GM21381 (cell line): ENCODE results near the gene ANO2.

Source experiments
- ATAC-seq: cut with Tn5 transposase; IDR thresholded peaks from one replicate; pipeline ENCODE4 v1.9.1; 2021; ENCODE audit warnings: mild to moderate bottlenecking, moderate library complexity; ENCODE audit not compliant: unreplicated experiment

The ANO2 gene

DNA sequence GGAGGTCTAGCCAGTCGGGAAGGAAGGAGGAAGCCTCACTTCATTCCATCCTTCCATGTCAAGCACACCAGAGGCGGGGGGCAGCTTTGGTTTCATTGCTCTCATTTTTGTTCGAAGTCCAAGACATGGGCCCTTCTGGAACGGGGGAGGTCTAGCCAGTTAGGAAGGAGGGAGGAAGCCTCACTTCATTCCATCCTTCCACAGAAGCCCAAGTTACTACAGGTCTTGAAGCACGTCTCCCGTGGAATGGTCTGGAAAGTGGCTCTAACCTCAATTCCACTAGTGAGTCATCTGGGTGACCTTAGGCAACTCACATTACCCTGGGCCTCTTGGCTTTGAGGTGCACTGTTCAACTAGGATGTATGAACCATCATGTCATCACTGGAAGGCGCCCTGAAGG, 356.9 kb downstream of the ANO2 start:
- no peak for ATAC-seq

DNA sequence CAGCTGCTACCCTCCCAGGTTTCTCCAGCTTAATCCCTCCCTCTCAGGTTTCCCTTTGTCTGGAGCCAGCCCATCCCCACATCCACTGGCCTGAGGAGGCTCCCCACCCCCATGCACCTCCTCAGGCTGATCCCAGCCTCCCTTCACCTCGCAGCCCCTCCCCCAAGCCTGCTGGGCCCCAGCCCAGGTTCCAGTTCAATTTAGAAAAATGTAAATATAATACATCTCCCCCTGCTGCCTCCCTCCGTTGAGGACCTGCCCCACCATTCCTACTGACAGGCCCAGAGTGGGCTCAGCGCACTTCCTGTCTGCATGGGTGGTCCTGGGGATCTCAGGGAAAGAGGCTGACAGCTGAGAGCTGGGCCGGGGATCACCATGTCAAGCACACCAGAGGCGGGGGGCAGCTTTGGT, 357.3 kb downstream of the ANO2 start:
- ATAC-seq, result no peak

DNA sequence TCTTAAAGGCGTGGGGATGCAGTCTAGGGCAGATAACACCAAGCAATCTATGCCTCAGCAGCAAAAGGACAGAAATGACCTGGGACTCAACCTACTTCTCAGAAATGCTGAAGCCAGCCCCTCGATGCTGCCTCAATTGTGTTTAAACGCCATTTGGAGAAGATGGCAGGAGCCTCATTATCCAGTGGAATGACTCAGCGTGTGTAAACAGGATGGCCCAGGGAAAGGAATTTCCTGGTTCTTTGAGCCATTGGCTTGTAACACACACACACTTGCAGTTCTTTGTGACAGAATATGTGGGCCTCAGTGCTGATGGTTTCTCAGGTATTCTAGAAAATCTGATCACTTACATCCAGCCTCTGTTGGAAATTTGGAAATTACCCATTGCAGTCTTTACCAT, 358.9 kb downstream of the ANO2 start:
- ATAC-seq, result no peak

DNA sequence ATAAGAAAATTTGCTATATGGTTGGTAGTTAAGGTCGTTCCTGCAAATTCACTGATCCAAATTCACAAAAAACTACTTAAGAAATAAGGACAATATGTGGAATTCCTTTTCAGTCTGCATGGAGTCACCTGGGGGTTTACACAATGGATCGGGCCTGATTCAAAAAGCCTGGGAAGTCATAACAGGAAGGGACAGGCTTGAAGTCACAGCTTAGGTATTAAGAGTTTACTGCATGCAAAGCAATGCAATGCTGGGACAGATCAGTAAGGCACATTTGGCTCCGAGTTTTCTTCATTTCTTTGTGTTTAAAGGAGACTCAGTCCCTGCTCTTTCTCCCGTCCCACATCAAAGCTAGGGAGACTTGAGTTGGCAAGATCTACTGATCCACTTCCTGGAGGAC, 359.9 kb downstream of the ANO2 start:
- ATAC-seq, result no peak

DNA sequence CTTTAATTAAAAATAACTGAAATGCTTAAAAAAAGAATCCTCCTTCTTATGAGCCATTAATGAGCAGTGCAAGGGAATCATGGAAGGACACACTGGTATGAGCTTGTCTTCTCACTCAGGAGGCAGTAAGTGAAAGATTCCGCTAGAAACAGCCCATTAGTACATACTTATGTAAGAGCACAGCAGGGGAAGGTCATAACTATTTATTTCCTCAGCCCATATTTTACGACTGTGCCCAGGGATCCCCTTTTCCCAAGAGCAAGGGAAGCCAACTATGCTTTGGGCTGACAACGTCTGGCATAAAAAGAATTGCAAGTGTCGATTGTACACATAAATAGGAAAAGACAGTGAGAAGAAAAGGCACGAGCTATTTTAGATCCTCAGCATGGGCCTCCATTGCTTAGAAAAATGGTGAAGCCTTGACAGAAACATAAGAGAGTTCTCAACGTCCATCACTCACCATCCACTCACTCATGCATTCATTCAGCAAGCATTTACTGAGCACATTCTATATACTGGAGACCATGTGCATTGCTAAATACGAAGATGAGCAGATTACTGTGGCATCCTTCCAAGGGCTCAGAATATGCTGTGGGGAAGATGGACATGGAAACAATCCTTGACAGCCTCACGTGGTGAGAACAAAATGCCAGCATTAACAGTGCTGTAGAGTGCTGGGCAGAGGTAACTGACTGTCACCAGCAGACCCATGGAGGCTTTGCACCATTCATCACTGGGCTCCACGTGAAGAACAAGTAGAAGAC, 360.5 kb downstream of the ANO2 start:
- ATAC-seq, result no peak

DNA sequence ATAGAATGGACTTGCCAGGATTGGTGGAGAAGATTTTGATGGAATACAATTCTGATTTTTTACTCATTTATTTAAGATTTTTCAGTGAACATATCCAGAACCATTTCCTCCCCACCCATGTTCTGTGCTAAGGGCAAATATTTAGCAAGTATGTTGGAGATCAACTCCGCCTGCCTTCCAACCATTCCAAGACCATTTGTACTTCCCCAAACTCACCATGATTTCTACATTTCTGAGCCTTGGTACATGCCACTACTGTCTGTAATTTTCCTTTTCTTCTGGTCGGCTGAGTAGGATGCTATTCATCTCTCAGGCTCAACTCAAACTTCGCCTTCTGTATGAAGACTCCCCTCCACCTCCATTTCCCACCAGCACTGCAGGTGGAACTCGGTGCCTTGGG, 362.5 kb downstream of the ANO2 start:
- no peak for ATAC-seq

DNA sequence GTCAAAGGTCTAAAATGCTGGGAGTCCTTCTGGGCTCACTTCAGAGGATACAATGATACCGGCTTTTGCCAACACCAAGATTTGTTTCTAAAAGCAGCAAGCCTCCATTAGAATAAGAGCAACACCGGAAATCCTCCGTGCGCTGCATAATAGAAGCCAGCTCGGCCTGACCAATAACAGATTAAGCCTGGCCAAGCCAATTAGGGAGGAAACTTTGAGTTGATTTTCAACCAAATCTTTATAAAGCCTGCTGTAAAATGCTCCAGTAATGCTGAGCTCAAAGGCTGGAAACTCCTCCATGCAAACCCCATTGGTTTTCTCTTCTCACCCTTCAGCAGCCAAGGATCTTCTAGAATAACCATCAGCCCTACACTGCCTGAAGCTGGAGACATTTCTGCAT, 363.0 kb downstream of the ANO2 start:
- ATAC-seq, result no peak

DNA sequence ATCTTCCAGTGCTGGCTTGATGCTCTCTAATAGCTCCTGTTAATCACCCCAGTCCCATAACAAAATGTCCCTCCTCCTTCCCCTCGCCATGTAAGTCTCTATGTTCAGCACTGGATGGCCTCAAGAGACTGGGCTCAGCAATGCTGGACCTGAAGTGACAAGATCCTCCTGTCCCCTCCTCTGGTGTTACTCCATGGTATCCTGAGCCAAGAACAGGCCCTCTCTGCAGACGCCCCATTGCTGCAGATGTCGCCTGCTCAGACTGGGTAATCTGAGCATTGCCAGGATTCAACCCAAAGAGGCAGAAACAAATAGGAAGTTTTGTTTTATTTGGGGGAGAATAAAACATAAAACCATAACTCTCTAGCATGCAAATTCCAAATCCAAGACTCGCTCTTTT, 363.4 kb downstream of the ANO2 start:
- ATAC-seq, result no peak

DNA sequence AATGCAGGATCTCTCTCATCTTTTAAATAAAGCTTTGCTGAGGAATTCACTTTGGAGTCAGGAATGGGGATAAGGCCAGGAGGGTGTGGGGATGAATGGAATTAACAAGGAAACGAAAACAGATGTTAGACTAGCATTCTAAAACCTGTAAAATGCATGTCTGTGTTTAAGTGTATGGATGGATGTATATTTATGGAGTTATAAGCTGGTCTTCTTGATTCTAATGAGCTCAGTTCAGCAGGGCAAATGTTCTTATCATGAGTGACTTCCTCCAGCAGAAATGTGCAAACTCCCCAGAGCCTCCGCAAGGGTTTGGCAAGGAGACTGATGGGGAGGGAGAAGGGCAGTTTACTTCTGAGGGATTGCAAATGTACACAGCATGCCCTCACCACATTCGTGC, 364.0 kb downstream of the ANO2 start:
- no peak for ATAC-seq

DNA sequence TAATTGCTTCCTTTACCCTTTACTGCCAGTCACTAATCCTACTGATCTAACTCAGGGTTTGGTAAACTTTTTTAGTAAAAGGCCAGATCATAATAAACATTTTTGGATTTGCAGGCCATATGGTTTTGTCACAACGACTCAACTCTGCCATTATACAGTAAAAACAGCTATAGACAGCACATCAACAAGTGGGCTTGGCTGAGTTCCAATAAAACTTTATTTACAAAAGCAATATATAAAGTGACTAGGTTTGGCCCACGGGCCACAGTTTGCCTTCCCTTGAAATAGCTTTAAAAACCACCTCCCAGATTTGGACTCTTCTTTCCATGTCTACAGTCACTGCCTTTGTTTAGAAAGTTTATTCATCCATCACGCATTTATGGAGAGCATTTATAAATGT, 366.3 kb downstream of the ANO2 start:
- ATAC-seq, result no peak

DNA sequence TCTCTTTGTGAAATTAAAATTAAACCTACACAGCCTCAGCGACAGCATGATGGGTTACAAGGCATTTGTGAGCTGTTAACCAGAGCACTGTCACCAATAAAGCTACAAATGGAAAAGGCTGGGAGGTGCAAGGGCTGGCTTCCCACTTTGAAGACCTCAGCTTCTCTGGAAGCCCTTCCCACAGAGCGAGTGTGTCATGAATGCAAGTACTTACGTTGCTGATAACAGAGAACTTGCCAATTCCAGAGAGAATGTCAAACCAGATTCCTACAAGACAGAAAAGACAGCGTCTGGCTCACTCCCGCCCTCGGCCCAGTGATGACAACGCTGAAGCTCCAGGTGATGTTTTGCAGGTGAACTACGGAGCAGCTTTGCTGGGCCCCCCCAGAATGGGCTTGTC, 367.3 kb downstream of the ANO2 start:
- no peak for ATAC-seq

DNA sequence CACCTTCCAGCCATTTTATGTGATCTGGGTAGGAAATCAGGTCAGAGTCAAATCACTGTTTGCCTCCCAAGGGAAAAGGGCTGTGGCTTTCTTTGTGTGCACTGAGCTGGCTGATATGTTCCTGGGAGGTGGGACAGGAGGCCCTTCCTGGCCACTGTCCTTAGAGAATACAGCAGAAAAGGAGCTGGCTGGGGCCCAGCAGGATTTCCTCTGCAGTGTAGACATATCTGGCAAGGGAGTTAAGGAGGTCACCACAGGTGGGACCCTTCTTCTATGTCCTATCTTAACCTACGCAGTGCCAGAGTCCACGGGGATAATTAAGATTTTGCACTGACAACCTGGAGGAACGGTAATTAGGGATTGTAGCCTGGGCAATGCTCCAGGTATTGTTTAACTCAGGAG, 367.8 kb downstream of the ANO2 start:
- ATAC-seq, result no peak

DNA sequence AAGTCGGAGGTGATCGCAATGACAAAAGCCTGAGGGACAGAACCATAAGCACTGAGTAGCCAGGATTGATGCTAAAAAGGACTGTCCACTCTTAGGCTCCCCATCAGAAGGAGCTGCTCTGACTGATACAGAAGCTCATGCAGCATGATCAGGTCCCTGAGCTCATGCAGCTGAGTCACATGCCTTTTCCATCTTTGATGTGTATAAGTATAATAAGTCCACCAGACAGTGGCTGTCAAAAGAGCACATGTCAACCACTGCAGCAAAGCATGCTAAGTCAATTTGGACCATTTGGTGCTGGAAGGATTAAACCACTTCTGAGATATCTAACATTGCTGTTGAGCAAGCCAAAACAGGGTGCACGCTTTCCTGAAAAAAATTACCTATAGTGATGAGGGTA, 369.1 kb downstream of the ANO2 start:
- no peak for ATAC-seq

DNA sequence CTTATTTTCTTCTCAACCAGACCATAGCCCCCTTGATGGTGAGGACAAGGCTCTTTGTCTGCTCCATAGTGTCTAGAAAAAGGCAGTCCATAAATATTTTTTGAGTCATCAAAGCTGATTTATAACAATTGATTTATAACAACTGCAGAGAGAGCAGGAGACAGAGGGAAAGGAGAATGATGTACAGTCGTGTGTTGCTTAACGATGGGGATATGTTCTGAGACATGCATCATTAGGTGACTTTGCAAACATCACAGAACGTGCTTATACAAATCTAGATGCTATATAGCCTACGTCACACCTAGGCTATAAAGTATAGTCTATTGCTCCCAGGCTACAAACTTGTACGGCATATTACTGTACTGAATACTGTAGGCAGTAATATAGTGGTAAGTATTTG, 369.8 kb downstream of the ANO2 start:
- no peak for ATAC-seq

DNA sequence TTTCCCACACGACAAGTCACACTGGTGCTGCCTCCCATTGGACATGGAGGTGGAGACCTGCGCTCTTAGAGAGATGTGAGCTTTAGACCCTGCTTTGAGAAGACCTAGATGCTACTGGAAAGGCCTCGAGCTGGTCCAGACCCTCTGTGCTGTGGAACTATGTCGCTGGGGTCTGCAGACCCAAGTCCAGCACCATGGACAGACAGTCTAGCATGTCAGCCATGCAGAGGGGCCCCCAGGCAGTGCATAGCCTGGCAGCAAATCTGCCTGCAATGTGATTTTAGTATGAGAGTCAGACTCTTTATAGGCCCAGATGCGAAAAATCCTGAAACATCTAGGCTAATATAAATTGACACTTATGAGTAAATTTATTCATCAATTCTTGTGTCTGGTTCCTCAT, 371.7 kb downstream of the ANO2 start:
- ATAC-seq, result no peak

DNA sequence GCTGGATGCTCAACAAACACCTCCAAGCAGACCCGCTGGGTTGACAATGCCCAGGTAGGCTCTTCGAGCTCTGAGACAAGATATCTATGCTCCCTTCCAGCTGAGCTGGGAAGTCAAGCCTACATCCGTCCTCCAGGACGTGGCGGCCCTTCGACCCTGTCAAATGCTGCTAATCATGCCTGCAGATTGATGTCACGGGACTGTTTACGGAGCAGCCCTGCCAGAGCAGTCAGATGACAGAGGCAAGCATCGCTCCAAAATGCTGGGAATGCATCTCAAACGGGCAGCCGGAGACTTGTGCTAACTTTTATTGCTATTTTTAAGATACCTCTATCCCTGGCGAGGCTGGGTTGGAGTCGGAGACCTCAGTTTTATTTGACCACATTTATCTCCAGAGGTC, 373.9 kb downstream of the ANO2 start:
- no peak for ATAC-seq

DNA sequence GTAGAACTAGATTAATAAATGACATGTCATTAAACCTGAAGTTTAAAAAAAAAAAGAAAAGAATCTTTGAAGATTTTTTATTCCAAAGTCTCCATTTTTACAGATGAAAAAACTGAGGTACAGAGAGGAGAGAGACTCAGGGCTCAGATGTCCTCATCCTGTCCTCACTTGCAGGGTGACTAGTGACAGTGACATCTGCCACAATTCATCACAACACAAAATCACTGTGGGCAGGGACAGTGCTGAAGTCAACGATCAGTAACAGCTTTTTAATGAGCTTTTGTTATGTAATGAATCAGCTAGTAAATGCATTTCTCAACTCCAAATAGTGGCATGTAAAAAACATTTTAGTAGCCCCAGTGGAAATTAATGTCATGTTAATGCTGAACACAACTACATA, 374.6 kb downstream of the ANO2 start:
- no peak for ATAC-seq

DNA sequence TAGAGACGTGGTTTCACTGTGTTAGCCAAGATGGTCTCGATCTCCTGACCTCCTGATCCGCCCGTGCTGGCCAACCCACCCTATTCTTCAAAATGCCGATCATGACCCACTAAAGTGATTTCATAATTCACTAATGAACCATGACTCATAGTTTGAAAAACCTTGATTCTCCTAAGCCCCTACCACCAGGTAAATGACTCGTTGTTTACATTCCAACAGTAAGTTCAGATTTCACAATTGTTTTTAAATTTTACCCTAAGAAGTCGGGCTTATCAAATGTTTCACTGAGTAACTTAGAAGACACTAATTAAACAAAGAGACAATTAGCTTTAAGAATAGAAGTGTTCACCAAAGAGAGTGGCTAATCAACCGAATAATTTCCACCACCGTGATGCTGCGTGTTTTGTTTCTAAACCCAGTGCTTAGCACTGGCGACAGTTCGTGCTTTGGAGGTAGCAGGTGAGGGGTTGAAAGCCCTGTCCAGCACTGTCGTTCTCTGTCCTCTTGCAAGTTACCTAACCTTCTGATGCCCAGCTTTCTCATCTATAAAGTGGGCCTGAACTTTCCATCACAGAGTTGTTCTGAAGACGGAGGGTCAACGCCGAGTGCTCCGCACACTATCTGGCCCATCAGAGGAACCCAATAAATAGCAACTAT, 376.6 kb downstream of the ANO2 start:
- ATAC-seq, result no peak

DNA sequence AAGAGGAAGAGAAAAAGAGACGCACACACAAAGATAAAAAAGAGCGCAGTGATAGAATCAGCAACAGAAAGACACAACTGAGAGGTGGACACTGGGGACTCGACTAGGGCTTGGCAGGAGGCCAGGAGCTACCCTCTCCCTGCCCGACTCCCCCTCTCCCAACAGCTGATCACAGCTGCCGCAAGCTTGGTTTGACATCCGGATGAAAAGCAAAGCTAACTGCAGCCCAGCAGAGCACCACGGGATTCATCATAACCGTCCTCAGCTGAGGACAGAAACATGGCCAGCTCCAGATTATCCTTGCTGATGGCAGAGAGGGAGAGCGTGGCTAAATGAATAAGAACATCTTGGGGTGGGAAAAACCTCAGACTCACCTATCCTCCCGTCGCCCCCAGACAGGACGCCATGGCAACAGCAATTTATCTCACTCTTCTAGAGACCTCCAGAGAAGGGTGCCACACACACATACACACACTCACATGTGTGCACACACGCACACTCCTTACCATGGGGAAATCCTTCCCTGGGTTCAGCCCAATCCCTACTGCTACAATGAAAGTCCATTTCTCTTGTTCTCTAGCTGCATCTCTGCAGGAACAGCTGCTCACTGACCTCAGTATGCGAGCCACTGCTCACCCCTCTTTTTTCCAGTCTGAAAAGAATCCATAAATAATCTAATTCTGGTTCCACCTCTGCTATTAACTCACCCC, 377.9 kb downstream of the ANO2 start:
- no peak for ATAC-seq

DNA sequence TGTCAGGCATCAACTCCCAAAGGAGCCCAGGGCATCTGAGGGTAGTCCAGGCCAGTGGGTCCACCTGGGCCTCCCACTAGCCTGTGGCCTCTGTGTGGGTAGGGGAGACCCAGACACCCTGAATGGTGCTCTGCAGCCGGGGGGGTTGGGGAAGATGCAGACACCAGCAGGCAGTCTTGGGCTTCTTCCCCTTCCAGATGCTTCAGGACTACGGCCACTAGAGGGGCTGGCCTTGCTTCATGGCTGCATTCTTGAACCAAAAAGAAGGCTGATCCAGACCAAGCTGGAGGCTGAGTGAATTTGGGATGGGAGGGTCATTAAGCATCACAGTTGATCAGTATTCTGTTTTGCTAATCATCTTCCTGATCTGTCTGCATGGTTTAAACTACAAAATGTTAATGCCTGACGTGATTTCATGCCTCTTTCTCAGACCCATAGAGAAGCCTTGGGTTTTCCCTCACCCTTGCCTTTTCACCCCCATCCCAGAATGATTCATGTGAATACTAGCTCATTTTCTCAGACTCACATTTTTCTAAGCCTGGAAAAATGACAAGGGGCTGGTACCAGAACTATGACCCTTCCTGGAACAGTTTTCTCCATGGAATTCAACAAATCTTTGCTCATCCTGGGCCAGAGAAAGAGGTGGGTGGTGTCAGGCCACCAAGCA, 379.0 kb downstream of the ANO2 start:
- no peak for ATAC-seq

DNA sequence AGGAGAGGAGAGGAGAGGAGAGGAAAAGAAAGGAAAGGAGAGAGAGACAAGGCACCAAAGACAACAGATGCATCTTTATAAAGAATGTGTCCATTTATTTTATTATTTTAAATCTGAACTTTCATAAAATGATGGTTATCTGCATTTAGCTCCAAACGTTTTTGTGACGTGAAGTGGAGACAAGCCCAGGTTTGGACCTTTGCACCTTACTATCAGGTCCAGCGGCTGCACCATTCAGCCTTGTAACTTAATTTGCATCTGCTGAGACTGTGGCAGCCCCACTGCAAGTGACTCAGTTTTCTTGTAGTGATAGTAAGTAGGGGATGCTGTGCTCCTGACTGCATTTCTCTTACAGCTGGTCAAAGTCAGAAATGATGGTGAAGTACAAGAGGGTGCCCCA, 382.5 kb downstream of the ANO2 start:
- no peak for ATAC-seq

DNA sequence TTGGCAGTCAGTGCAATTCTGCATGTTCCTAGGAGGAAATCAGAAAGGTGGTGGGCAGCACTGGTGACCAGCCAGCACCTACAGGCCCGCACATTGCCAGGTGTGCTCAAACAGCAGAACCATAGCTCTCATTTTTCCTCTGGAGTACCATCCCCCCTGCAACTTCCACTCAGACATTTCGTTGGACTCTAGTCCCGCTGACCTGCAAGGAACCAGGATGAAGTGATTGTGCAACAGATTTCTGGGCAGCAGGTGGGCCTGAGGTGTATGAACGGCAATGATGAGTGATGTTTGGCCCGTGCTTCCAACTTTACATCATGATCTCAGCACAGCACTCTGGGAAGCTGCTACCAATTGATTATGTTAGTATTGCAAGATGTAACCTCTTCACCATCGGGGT, 383.2 kb downstream of the ANO2 start:
- ATAC-seq, result no peak
